ENCODE data around the gene ZBTB24.

Gene ZBTB24

GRCh38 chr6:109477184-109477583 is 5.8 kb downstream of the ZBTB24 start:
- Histone ChIP-seq H3K27ac (ENCODE audit: low read length) (peak overlapping the region; percentile 21; the same call in 1 of the 2 replicates), H3K4me2 (ENCODE audit: insufficient read depth, low read length) (peak overlapping the region; percentile 62), H3K36me3 (ENCODE audit: insufficient read depth, low read length) (peaks cover 87% of the 10 kb centered on the region), H3K9ac (ENCODE audit: low read depth, low read length) (no peak overlapping the region; the same call in 1 of the 2 replicates), H3K4me1 (ENCODE audit: insufficient read depth, low read length) (peaks cover 58% of the 10 kb centered on the region), H3K79me2 (ENCODE audit: insufficient read depth, low read length) (peaks cover 86% of the 10 kb centered on the region), H4K20me1 (ENCODE audit: insufficient read depth, low read length) (peaks cover 45% of the 10 kb centered on the region), H3K4me3 (ENCODE audit: low read depth in 1 of 2, low read length in 2 of 2) (peak overlapping the region in 1 of 2 experiments; percentile 48; a peak in 2 of 4 replicates), H3K9me3 (ENCODE audit: insufficient read depth, low read length, severe bottlenecking) (no peaks in the 10 kb centered on the region), H3K27me3 (ENCODE audit: insufficient read depth, low read length, poor library complexity) (no peaks in the 10 kb centered on the region), H2AFZ (ENCODE audit: low read depth, low read length) (no peak overlapping the region)
- DNase-seq: no peak
- TF ChIP-seq CTCF (IDR thresholded peaks at IDR 0.05; ENCODE audit: borderline replicate concordance, extremely low read depth, low read length, poor library complexity, severe bottlenecking) (no peak), EZH2 (IDR thresholded peaks at IDR 0.05; ENCODE audit: borderline replicate concordance, low read depth, low read length, severe bottlenecking) (no peak)
- ATAC-seq (ENCODE audit: insufficient read depth, low read depth): no peak

- no peaks in the 10 kb centered on the region for H3K27me3 ChIP-seq (ENCODE audit: insufficient read depth, low read length, poor library complexity)
- no peak for TF ChIP-seq CTCF (IDR thresholded peaks at IDR 0.05; ENCODE audit: borderline replicate concordance, extremely low read depth, low read length, poor library complexity, severe bottlenecking)
- no peak for TF ChIP-seq EZH2 (IDR thresholded peaks at IDR 0.05; ENCODE audit: borderline replicate concordance, low read depth, low read length, severe bottlenecking)
- H3K36me3 ChIP-seq (ENCODE audit: insufficient read depth, low read length): peaks cover 90% of the 10 kb centered on the region
- no peak overlapping the region for H3K27ac ChIP-seq (ENCODE audit: low read length)
- peaks cover 44% of the 10 kb centered on the region for H4K20me1 ChIP-seq (ENCODE audit: insufficient read depth, low read length)
- ATAC-seq (ENCODE audit: insufficient read depth, low read depth) (no peak), DNase-seq (no peak)
- no peak overlapping the region for H3K4me2 ChIP-seq (ENCODE audit: insufficient read depth, low read length)
- H2AFZ ChIP-seq (ENCODE audit: low read depth, low read length): no peak overlapping the region
- H3K9ac ChIP-seq (ENCODE audit: low read depth, low read length): no peak overlapping the region
- peaks cover 77% of the 10 kb centered on the region for H3K79me2 ChIP-seq (ENCODE audit: insufficient read depth, low read length)
- H3K4me1 ChIP-seq (ENCODE audit: insufficient read depth, low read length): peaks cover 42% of the 10 kb centered on the region
- no peak overlapping the region for H3K4me3 ChIP-seq (ENCODE audit: low read depth in 1 of 2, low read length in 2 of 2)
- no peaks in the 10 kb centered on the region for H3K9me3 ChIP-seq (ENCODE audit: insufficient read depth, low read length, severe bottlenecking)
Measured at GRCh38 chr6:109475625-109476024, 7.4 kb downstream of the ZBTB24 start.

- Histone ChIP-seq H3K4me3 (ENCODE audit: low read depth in 1 of 2, low read length in 2 of 2) (no peak overlapping the region), H3K4me1 (ENCODE audit: insufficient read depth, low read length) (peaks cover 36% of the 10 kb centered on the region), H2AFZ (ENCODE audit: low read depth, low read length) (no peak overlapping the region), H3K9me3 (ENCODE audit: insufficient read depth, low read length, severe bottlenecking) (no peaks in the 10 kb centered on the region), H3K36me3 (ENCODE audit: insufficient read depth, low read length) (peaks cover 90% of the 10 kb centered on the region), H3K79me2 (ENCODE audit: insufficient read depth, low read length) (peaks cover 71% of the 10 kb centered on the region), H4K20me1 (ENCODE audit: insufficient read depth, low read length) (peaks cover 44% of the 10 kb centered on the region), H3K4me2 (ENCODE audit: insufficient read depth, low read length) (no peak overlapping the region), H3K9ac (ENCODE audit: low read depth, low read length) (no peak overlapping the region), H3K27ac (ENCODE audit: low read length) (no peak overlapping the region), H3K27me3 (ENCODE audit: insufficient read depth, low read length, poor library complexity) (no peaks in the 10 kb centered on the region)
- ATAC-seq (ENCODE audit: insufficient read depth, low read depth) (no peak), DNase-seq (no peak)
- TF ChIP-seq EZH2 (IDR thresholded peaks at IDR 0.05; ENCODE audit: borderline replicate concordance, low read depth, low read length, severe bottlenecking) (no peak), CTCF (IDR thresholded peaks at IDR 0.05; ENCODE audit: borderline replicate concordance, extremely low read depth, low read length, poor library complexity, severe bottlenecking) (no peak)
Measured at GRCh38 chr6:109474995-109475394, 8.0 kb downstream of the ZBTB24 start.

GRCh38 chr6:109473120-109473519 is 9.9 kb downstream of the ZBTB24 start:
- no peaks in the 10 kb centered on the region for H3K9me3 ChIP-seq (ENCODE audit: insufficient read depth, low read length, severe bottlenecking)
- no peak for ATAC-seq (ENCODE audit: insufficient read depth, low read depth)
- H4K20me1 ChIP-seq (ENCODE audit: insufficient read depth, low read length): peaks cover 49% of the 10 kb centered on the region
- no peak overlapping the region for H3K4me3 ChIP-seq (ENCODE audit: low read depth in 1 of 2, low read length in 2 of 2)
- H3K27me3 ChIP-seq (ENCODE audit: insufficient read depth, low read length, poor library complexity): no peaks in the 10 kb centered on the region
- no peak overlapping the region for H3K4me2 ChIP-seq (ENCODE audit: insufficient read depth, low read length)
- DNase-seq: no peak
- no peak overlapping the region for H3K27ac ChIP-seq (ENCODE audit: low read length)
- peaks cover 98% of the 10 kb centered on the region for H3K36me3 ChIP-seq (ENCODE audit: insufficient read depth, low read length)
- TF ChIP-seq CTCF (IDR thresholded peaks at IDR 0.05; ENCODE audit: borderline replicate concordance, extremely low read depth, low read length, poor library complexity, severe bottlenecking) (no peak), EZH2 (IDR thresholded peaks at IDR 0.05; ENCODE audit: borderline replicate concordance, low read depth, low read length, severe bottlenecking) (no peak)
- H3K79me2 ChIP-seq (ENCODE audit: insufficient read depth, low read length): peaks cover 54% of the 10 kb centered on the region
- H3K9ac ChIP-seq (ENCODE audit: low read depth, low read length): no peak overlapping the region
- no peak overlapping the region for H2AFZ ChIP-seq (ENCODE audit: low read depth, low read length)
- H3K4me1 ChIP-seq (ENCODE audit: insufficient read depth, low read length): peaks cover 19% of the 10 kb centered on the region
